Measurements from ENCODE around the gene ERICH6B. TPM values are rescaled to one million over a fixed set of nuclear protein-coding genes. Genes with fewer than 3 reads are reported as not detected.

The ERICH6B gene
- polyA plus RNA-seq, 3 donors: not detected

DNA sequence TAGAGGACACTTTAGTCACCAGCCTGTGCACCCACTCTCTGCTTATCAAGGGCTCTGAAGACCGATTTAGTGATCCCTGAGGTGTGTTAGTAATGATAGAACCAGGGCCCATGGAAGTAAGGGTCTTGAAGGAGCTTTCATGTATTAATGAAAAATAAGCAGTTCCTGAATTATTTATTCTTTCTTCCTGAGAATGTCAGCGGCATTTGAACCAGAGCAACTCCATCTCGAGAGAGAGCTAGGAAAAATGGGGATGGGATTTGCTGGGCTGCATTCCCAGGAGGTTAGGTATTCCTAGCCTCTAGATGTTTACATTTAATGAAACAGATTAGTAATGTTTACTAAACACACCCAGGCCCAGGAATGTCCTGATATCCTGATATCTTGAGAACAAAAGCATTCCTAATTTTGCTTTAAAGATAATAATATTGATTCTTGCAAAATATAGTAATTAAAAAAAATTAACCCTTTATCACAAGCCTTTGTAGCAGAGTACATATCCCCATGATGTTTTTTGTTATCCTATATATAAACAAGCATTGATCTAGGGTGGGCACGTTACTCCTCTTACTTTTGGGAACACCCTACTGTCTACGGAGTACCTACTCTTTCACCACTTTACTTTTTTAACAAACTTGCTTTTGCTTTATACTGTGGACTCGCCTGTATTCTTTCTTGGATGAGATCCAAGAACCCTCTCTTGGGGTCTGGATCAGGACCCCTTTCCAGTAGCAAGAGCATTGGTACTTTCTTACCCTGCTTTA lies 87.7 kb downstream of the ERICH6B start:
- H3K4me2 ChIP-seq (replicated peaks; ENCODE audit: extremely low read depth, low read length, poor library complexity, severe bottlenecking): no peak overlapping the region
- TF ChIP-seq, protein P1, sequence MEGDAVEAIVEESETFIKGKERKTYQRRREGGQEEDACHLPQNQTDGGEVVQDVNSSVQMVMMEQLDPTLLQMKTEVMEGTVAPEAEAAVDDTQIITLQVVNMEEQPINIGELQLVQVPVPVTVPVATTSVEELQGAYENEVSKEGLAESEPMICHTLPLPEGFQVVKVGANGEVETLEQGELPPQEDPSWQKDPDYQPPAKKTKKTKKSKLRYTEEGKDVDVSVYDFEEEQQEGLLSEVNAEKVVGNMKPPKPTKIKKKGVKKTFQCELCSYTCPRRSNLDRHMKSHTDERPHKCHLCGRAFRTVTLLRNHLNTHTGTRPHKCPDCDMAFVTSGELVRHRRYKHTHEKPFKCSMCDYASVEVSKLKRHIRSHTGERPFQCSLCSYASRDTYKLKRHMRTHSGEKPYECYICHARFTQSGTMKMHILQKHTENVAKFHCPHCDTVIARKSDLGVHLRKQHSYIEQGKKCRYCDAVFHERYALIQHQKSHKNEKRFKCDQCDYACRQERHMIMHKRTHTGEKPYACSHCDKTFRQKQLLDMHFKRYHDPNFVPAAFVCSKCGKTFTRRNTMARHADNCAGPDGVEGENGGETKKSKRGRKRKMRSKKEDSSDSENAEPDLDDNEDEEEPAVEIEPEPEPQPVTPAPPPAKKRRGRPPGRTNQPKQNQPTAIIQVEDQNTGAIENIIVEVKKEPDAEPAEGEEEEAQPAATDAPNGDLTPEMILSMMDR (IDR thresholded peaks at IDR 0.05): no peak
- Mint-ChIP-seq H3K27ac (peak overlapping the region in 1 of 7 donors; percentile 58), H3K36me3 (peaks cover 80 to 88% of the 10 kb centered on the region in 2 donors), H3K27me3 (ENCODE audit: low read depth in 3 of 3) (no peaks in the 10 kb centered on the region), H3K9me3 (no peaks in the 10 kb centered on the region), H3K4me3 (no peak overlapping the region), H3K4me1 (no peaks in the 10 kb centered on the region)
- H3K27ac ChIP-seq (ENCODE audit: low read depth in 1 of 2, low read length in 2 of 2): peak overlapping the region in 1 of 2 donors; percentile 4
- H2AFZ ChIP-seq (ENCODE audit: insufficient read depth, low read depth, low read length, poor library complexity, severe bottlenecking): no peak overlapping the region
- no peak for DNase-seq
- H3K9ac ChIP-seq (ENCODE audit: insufficient read depth, low read length, poor library complexity, severe bottlenecking): no peak overlapping the region
- H4K20me1 ChIP-seq (ENCODE audit: insufficient read depth, low read length): no peaks in the 10 kb centered on the region
- intact Hi-C loops (cut with micrococcal nuclease): no loop called here
- peaks cover 84 to 96% of the 10 kb centered on the region in 2 donors for H3K36me3 ChIP-seq (replicated peaks in 1 of 2; ENCODE audit: control insufficient read depth in 1 of 2, insufficient read depth in 2 of 2, low read length in 2 of 2)
- no peaks in the 10 kb centered on the region for H3K79me2 ChIP-seq (ENCODE audit: insufficient read depth, low read length)
- WGBS (ENCODE audit: insufficient coverage): 94% methylated on average over 2 of the region's 6 CpGs
- H3K27me3 ChIP-seq (ENCODE audit: control insufficient read depth in 2 of 2, insufficient read depth in 2 of 2, low read length in 2 of 2): no peaks in the 10 kb centered on the region
- no peaks in the 10 kb centered on the region for H3K9me3 ChIP-seq (replicated peaks in 1 of 2; ENCODE audit: control insufficient read depth in 1 of 2, insufficient read depth in 1 of 2, low read length in 2 of 2)
- H3K4me3 ChIP-seq (replicated peaks in 1 of 3; ENCODE audit: low read depth in 2 of 3, low read length in 3 of 3): no peak overlapping the region
- H3K4me1 ChIP-seq (ENCODE audit: control insufficient read depth in 1 of 2, insufficient read depth in 2 of 2, low read length in 2 of 2): no peaks in the 10 kb centered on the region

DNA sequence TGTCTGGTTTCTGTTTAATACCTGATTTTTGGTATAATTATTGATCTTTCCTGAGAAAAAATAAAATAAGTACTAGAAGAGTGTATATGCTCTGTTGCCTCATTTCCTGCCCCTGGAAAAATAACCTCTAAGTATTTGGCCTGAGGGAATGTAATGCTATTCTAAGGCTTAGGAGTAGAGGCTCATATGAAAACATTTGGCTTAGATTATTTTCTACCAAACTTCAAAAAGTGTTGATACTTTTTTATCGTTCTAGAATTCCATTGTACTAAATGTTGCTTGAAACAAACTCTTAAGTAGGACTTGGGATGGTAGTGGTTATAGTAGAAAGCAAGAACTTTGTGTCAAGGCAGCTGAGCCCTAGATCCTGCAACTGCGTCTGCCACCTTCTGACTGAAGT lies 93.0 kb downstream of the ERICH6B start:
- H3K9me3 ChIP-seq (replicated peaks in 1 of 2; ENCODE audit: control insufficient read depth in 1 of 2, insufficient read depth in 1 of 2, low read length in 2 of 2): no peaks in the 10 kb centered on the region
- no peak overlapping the region for H3K4me3 ChIP-seq (replicated peaks in 1 of 3; ENCODE audit: low read depth in 2 of 3, low read length in 3 of 3)
- no peak overlapping the region for H3K4me2 ChIP-seq (replicated peaks; ENCODE audit: extremely low read depth, low read length, poor library complexity, severe bottlenecking)
- peaks cover 9% of the 10 kb centered on the region for H3K4me1 Mint-ChIP-seq
- H3K4me3 Mint-ChIP-seq: no peak overlapping the region
- TF ChIP-seq, protein P1 (IDR thresholded peaks at IDR 0.05): no peak
- DNase-seq: no peak
- peak overlapping the region in 1 of 2 donors; percentile 72 for H3K27ac ChIP-seq (ENCODE audit: low read depth in 1 of 2, low read length in 2 of 2)
- intact Hi-C loops (cut with micrococcal nuclease): no loop called here
- peaks cover 13 to 24% of the 10 kb centered on the region in 2 donors for H3K4me1 ChIP-seq (ENCODE audit: control insufficient read depth in 1 of 2, insufficient read depth in 2 of 2, low read length in 2 of 2)
- no peaks in the 10 kb centered on the region for H3K79me2 ChIP-seq (ENCODE audit: insufficient read depth, low read length)
- peaks cover 71 to 83% of the 10 kb centered on the region in 2 donors for H3K36me3 ChIP-seq (replicated peaks in 1 of 2; ENCODE audit: control insufficient read depth in 1 of 2, insufficient read depth in 2 of 2, low read length in 2 of 2)
- peaks cover 0 to 2% (median 0%) of the 10 kb centered on the region in 3 donors for H3K27me3 Mint-ChIP-seq (ENCODE audit: low read depth in 3 of 3)
- H3K36me3 Mint-ChIP-seq: peaks cover 74 to 86% of the 10 kb centered on the region in 2 donors
- peak overlapping the region in 3 of 7 donors; percentile 22 to 84 (median 40) for H3K27ac Mint-ChIP-seq
- WGBS (ENCODE audit: insufficient coverage): 83% methylated on average over 1 of the region's 2 CpGs
- no peak overlapping the region for H3K9ac ChIP-seq (ENCODE audit: insufficient read depth, low read length, poor library complexity, severe bottlenecking)
- H4K20me1 ChIP-seq (ENCODE audit: insufficient read depth, low read length): no peaks in the 10 kb centered on the region
- no peaks in the 10 kb centered on the region for H3K27me3 ChIP-seq (ENCODE audit: control insufficient read depth in 2 of 2, insufficient read depth in 2 of 2, low read length in 2 of 2)
- no peak overlapping the region for H2AFZ ChIP-seq (ENCODE audit: insufficient read depth, low read depth, low read length, poor library complexity, severe bottlenecking)
- H3K9me3 Mint-ChIP-seq: no peaks in the 10 kb centered on the region
